ENCODE data around the gene PDZRN4.
"Not testable (repeated sequence)": the region's sequence is repeated elsewhere in the genome, so short reads cannot be mapped to it uniquely, and the experiment has no call there.

Gene PDZRN4

DNA sequence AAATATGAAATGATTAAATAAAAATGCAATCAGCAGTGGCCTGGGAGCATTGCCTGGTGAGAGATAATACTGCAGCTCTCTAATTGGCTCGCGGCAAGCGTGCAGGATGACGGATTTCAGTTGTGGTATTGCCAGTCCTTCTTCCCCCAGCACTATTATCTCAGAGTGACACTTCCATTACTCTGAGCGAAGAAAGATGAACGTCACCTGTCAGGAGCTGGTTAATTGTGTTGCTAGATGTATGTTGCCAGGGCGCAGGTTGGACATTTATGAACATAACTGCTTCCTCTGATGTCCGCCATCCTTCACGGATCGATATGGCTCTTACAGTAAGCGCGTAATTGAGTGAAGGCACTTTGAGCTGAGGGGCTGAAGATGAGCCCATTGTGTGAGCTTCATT, 374.9 kb downstream of the PDZRN4 start:
- no peak for DNase-seq (ENCODE audit: low spot score)

DNA sequence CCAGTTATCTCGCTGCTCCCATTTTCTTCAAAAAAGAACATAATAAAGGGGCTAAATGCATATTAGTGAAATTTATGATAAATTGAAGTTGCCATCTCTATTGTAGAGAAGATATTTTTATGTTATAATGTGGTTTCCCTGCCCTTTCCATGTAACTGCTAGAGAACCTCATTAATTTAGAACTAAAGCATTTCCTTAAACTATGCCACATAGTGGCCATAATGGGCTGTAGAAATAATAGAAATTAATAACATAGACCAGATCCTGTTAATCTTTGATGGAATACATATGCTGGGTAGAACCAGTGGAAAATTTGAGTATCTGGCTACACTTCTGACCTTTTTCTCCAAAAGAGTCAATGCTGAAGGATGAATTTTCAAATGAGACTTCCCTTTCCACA, 376.7 kb downstream of the PDZRN4 start:
- no peak for DNase-seq (ENCODE audit: low spot score)

DNA sequence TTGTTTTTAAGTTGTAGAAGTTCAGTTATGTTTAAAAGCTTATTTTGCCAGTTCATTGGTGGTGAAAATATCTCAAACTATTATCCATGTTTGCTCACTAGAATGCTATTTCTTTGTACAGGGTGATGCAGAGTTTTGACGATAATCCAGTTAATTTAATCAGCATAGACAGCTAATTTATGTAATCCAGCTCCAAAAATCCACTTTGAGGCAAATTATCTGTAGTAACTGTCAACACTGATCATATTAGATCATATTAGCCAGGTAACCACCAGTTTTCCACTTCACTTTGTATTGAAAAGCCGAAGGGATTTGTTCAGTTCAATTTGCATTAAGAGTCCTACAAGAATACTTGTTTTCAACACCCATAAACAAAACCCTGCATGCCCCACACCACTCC, 378.6 kb downstream of the PDZRN4 start:
- no peak for DNase-seq (ENCODE audit: low spot score)

DNA sequence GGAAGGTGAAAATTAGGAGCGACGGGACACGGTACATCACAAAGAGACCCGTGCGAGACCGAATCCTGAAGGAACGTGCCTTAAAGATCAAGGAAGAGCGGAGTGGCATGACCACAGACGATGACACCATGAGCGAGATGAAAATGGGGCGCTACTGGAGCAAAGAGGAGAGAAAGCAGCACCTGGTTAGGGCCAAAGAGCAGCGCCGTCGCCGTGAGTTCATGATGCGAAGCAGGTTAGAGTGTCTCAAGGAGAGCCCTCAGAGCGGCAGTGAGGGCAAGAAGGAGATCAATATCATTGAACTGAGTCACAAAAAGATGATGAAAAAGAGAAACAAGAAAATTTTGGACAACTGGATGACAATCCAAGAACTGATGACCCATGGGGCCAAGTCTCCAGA, 385.3 kb downstream of the PDZRN4 start:
- no peak for DNase-seq (ENCODE audit: low spot score)

DNA sequence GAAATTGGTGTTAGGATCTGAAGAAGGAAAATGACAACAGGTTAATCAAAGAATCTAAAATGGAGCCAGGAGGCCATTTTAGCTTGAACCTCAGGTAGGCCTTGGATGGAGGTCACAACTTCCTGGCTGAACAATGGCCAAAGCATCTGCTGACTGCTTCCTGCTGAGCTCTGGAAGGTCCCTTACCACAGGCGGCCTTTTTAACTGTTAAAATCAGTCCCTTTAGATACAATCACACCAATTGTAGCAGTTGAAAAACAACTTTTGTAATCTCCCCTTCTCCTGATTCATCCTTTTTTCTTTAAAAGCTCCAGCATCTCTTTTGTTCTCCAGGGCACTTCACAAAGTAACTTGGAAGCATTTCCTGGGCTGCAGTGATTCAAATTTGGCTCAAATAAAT, 388.8 kb downstream of the PDZRN4 start:
- no peak for DNase-seq (ENCODE audit: low spot score)

DNA sequence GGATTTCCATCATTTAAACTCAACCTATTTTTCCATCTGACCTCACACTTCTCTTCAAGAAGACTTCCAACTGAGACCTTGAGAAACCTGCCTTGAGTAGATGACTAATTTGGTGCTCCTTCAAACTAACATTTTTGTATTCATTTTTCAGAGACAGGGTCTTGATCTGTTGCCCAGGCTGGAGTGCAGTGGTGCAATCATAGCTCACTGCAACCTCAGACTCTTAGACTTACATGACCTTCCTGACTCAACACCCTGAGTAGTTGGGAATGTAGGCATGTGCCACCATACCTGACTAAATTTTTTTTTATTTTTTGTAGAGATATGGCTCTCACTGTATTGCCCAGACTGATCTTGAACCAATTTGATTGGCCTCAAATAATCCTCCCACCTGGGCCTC, 389.9 kb downstream of the PDZRN4 start:
- no peak for DNase-seq (ENCODE audit: low spot score)

DNA sequence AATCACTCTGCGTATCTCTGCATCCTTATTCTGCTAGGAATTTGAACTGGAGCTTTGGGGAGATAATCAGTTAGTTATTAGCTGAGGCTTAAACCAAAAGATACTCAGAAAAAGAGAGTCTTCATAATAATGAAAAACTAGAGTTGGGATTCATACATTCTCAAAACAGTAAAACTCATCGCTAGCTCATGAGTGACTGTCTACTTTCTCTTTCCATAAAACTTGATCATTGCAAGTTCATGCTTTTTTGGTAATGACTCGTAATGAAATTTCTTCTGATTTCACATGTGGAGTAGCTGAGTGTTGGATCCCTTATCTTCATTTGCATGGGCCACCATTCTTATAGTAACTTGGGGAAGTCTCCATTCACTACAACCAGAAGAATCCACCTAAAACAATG, 397.7 kb downstream of the PDZRN4 start:
- no peak for DNase-seq (ENCODE audit: low spot score)

DNA sequence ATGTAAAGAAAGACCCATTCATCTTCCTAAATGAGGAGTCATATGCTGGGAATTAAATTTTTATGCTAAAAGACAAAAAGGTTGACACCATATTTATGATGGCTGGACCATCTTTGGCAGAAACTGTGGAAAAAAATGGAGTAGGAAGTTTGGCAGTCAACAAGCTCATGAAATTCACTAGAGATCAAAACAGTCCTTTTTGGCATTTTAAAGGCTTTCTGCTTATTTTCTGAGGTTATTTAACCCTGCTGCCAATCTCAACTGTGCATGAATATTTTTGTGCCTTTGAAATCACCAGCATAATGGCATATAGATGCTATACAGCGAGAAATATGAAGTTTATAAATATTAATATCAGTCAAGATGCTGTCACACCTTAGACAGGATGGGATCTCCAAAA, 399.5 kb downstream of the PDZRN4 start:
- no peak for DNase-seq (ENCODE audit: low spot score)

DNA sequence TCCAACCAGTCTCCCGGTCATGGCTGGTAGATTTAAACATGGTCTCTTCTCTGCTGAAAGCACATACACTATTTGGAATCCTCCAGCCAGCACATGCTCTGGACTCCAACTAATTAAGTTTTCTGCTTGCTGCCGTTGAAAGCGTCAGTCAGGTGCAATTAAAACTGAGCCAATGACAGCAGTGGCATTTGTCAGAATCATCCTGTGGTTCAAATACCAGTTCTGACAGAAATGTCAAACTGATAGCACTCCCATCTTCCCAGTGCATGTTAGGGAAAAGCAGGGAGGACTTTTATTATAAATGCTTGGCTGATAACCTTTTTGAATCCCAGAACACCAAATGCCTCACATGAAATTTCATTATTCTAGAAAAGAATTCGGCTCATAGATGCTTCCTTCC, 401.8 kb downstream of the PDZRN4 start:
- no peak for DNase-seq (ENCODE audit: low spot score)

DNA sequence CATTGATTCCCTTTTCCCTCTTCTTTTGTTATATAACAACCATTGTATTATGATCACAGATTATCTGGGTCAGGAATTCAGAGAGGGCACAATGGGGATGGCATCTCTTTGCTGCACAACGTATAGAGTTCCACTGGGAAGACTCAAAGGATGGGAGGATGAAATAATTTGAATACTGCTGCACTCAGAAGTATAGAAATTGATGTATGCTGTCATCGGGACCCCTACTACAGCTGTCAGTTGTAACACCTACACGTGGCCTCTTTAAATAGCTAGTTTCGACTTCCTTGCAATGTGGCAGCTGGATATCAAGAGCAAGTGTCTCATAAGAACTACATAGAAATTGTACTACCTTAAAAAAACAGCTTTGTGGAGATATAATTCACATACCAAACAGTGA, 408.1 kb downstream of the PDZRN4 start:
- DNase-seq (ENCODE audit: low spot score): no peak

DNA sequence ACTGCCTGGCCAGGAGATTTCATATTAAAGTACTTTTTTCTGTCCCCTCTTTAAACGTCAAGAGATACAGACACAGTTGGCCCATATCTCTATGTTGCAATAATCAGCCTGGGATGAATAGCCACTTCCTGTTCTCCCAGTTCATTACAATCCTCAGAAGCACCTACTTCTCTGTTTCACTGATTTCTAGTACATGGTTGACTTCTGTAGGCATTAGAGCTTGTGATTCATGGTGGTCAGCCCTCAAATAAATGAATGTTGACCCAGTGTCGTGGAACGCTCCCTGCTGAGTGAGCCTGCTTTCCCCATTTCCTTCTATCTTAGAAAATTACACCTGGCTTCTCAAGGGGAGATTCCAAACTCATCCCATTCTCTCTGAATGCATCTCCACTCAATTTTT, 416.7 kb downstream of the PDZRN4 start:
- no peak for DNase-seq (ENCODE audit: low spot score)

DNA sequence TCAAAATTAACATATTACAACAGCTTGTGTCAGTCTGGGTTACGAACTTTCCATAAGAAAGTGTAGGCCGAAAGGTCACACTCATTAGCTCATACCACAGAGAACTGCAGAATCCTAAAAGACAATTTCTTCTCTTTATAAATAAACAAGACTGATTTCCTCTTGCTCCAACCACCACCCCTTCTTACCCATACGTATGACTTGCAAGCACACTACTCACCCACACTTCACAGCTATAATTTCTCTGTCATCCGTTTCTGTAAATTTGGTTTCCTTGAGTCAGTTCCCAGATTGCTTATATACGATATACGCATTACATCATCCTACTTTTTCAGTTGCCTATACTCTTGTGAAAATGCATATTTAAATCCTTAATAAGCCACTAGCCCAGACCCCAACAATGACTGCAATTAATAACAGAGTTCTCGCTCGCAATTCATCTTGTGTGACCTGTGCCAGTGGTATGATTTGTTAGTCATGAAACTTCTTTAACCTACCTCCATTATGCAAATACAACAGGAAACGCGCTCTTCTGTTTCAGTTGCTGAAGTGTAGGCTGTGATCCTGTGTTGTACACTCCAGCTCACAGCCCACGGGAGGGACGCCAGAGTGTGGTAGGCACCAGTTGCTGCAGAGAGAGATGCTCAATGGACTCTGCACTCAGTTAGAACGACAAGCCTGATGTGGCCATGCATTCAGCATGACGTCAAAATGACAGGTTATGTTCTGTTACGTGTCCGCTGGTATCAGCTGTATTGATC, 417.6 kb downstream of the PDZRN4 start:
- DNase-seq (ENCODE audit: low spot score): no peak

DNA sequence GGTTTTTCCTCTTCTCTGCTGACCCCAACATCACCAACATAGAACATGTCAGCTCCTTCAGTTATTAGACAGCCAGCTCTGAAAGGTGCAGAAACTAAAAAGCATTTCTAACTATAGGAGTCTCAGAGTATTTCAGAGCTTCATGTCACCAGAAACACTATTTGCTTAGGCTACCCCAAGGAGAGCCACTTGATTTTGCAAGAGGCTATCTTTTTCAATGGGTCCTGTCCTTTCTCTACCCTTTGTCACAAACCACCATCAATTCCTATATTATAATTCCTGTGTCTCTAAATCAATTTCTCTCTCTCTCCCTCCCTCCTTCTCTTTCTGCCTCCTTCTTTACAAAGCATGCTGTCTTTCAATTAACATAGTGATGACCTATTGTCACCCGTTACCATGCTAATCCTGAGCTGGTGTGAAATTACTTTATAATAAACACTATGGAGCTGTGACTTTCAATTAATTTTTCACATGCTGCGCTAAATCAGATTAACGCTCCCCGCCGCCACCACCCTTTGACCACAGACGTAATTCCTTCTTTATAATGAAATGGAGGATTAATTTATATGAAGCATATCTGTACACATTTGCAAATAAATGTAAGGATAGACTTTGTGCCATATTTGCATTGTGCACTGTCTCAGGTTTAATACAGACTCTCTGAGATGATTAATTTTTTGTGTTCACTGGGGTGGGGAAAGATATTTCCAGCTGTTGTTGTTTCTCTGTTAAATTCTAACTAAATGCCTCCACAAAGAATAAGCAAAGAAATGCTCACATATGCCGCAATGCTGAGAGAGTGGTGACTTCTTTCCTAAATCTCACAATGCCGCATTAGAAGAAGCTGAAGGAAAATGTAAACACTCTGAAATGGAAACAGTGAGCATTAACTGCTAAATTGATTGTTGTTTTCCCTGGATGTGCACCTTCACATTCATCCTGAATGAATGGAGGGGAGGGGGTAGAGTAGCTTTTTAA, 418.6 kb downstream of the PDZRN4 start:
- DNase-seq (ENCODE audit: low spot score): no peak

DNA sequence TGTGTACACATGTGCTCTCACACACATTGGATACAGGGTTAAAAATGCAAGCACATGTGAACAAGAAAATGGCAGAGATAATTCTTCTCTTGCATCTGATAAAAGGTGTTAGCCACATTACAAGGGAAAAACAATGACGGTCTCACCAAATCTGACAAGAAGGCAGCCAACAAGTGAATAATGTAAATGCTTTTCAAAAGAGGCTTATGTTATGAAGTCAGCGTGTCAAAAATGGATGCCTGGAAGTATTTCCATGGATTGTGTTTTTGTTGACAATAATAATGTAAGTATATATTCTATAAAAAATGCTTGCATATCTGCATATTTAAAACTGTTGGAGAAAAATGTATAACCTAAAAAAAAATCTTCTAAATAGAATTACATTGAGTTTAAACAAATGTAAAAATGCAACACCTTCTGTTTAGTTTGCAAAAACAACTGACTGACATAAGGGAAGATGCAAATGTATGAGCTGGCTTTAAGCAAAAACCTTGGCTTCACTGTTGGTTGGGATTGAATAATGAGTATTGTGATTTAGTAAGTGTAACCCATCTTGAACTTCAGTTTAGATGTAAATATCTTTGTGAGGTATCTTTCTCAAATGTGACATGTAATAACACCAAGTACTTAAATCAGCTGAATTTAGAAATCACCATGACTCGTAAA, 424.9 kb downstream of the PDZRN4 start:
- DNase-seq (ENCODE audit: low spot score): no peak

DNA sequence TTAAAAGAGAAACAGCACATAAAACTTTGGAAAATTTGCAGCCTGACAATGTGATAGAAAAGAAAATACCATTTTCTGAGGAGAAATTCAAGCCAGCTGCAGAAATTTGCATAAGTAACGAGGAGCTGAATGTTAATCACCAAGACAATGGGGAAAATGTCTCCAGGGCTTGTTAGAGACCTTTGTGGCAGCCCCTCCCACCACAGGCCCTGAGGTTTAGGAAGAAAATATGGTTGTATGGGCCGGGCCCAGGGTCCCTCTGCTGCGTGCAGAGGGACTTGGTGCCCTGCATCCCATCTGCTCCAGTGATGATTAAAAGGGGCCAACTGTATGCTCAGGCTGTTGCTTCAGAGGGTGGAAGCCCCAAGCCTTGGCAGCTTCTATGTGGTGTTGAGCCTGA, 427.1 kb downstream of the PDZRN4 start:
- DNase-seq (ENCODE audit: low spot score): not testable (repeated sequence)

DNA sequence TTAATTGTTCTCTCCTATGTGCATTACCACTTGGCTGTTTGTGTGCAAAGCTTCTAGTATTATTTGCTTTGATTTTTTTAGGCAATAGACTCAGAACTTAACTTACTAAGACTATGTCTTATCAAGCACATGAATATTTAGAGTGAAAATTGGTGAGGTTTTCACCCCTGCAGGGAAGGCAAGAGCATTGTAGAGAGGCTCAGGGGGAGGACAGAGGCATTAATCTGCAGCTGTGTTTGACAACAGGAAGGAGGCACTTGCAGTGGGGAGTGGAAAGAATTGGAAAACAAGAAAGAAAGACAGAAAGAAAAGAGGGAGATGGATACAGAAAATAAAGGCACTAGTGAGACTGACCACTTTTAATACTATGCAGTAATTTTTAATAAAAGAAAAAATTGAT, 431.6 kb downstream of the PDZRN4 start:
- no peak for DNase-seq (ENCODE audit: low spot score)

DNA sequence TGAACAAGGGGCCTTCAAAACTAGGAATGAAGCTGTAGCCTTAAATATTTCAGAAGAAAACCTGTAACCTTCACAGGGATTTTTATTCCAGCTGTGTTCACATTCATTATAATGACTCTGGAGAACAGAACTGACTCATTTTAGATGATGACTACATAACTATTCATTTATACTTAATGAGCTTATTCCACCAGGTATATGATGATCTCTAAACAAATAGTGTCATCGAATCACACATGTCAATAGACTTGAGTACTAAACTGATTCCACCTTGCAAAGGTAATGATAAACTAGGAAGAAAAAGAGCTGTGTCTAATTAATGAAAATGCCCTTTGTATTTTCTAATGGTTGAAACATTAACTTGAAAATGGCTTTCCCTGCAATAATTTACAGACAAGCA, 433.2 kb downstream of the PDZRN4 start:
- no peak for DNase-seq (ENCODE audit: low spot score)
